GM18858 (cell line): Measurements from ENCODE around the gene FBXO30.
A peak's percentile ranks its signal among the peaks of the same experiment; 100 is the strongest.

Experiments used
- ATAC-seq: cut with Tn5 transposase; IDR thresholded peaks from one replicate; pipeline ENCODE4 v1.9.1; 2021; ENCODE audit not compliant: unreplicated experiment

Gene FBXO30

GRCh38 chr6:145814501-145815308 lies at the start of gene FBXO30:
TSS of gene FBXO30 (minus strand) at chr6:145814795. CDS start at chr6:145806405, 8,390 bp downstream.
- peak; percentile 53 for ATAC-seq

- ATAC-seq = peak; percentile 44
Measured at GRCh38 chr6:145863988-145864616, 49.5 kb upstream of the FBXO30 start.

GRCh38 chr6:145863366-145863765 lies 48.8 kb upstream of the FBXO30 start:
- no peak for ATAC-seq

- ATAC-seq = no peak
Measured at GRCh38 chr6:145860562-145860961, 46.0 kb upstream of the FBXO30 start.

- ATAC-seq = no peak
Measured at GRCh38 chr6:145850671-145851070, 36.1 kb upstream of the FBXO30 start.

- no peak for ATAC-seq
Measured at GRCh38 chr6:145848541-145848940, 33.9 kb upstream of the FBXO30 start.

- ATAC-seq = no peak
Measured at GRCh38 chr6:145845557-145845956, 31.0 kb upstream of the FBXO30 start.

- no peak for ATAC-seq
Measured at GRCh38 chr6:145844933-145845540, 30.4 kb upstream of the FBXO30 start.

GRCh38 chr6:145842693-145843546 lies 28.3 kb upstream of the FBXO30 start:
- no peak for ATAC-seq

- ATAC-seq = no peak
Measured at GRCh38 chr6:145841668-145842067, 27.1 kb upstream of the FBXO30 start.

- ATAC-seq = no peak
Measured at GRCh38 chr6:145839653-145840052, 25.1 kb upstream of the FBXO30 start.

GRCh38 chr6:145838305-145838704 lies 23.7 kb upstream of the FBXO30 start:
- ATAC-seq = no peak

GRCh38 chr6:145836772-145837171 lies 22.2 kb upstream of the FBXO30 start:
- ATAC-seq = no peak

- ATAC-seq = no peak
Measured at GRCh38 chr6:145836170-145836569, 21.6 kb upstream of the FBXO30 start.

- no peak for ATAC-seq
Measured at GRCh38 chr6:145830612-145831011, 16.0 kb upstream of the FBXO30 start.

- ATAC-seq = no peak
Measured at GRCh38 chr6:145829950-145830349, 15.4 kb upstream of the FBXO30 start.

GRCh38 chr6:145829102-145829501 lies 14.5 kb upstream of the FBXO30 start:
- ATAC-seq = no peak

GRCh38 chr6:145824344-145824743 lies 9.7 kb upstream of the FBXO30 start:
- ATAC-seq = no peak

GRCh38 chr6:145823328-145823944 lies 8.8 kb upstream of the FBXO30 start:
- ATAC-seq = peak; percentile 48

- ATAC-seq = no peak
Measured at GRCh38 chr6:145822456-145822855, 7.9 kb upstream of the FBXO30 start.

- ATAC-seq = no peak
Measured at GRCh38 chr6:145819994-145820393, 5.4 kb upstream of the FBXO30 start.
